Measurements from ENCODE around the gene PIAS1. TPM values are rescaled to one million over a fixed set of nuclear protein-coding genes. Genes with fewer than 3 reads are reported as not detected.

The PIAS1 gene
- total RNA-seq, 4 donors from 2014 or later: 91.6 to 202 (median 111) TPM

- intact Hi-C loops (cut with DNase I): no loop called here
- Histone ChIP-seq H3K27me3 (no peaks in the 10 kb centered on the region), H3K27ac (no peak overlapping the region), H3K4me1 (peaks cover 7 to 12% of the 10 kb centered on the region in 2 donors), H3K4me3 (replicated peaks in 1 of 3) (no peak overlapping the region), H3K9me3 (no peaks in the 10 kb centered on the region), H3K36me3 (no peaks in the 10 kb centered on the region)
- 76 to 95% methylated on average over 3 of the region's 3 CpGs for WGBS, 2 donors
- no peak for DNase-seq
- TF ChIP-seq POLR2A (IDR thresholded peaks at IDR 0.05) (no peak), CTCF (IDR thresholded peaks at IDR 0.05) (no peak)
These were observed 33.4 kb upstream of the PIAS1 start for GRCh38 chr15:68020685-68021084.

- TF ChIP-seq POLR2A (IDR thresholded peaks at IDR 0.05): no peak
- TF ChIP-seq CTCF (IDR thresholded peaks at IDR 0.05): no peak
- WGBS, 2 donors: 77 to 78% methylated on average over 5 of the region's 5 CpGs
- H3K27ac ChIP-seq: no peak overlapping the region
- H3K36me3 ChIP-seq: no peaks in the 10 kb centered on the region
- intact Hi-C loops (cut with DNase I): no loop called here
- H3K4me1 ChIP-seq: peaks cover 10 to 20% of the 10 kb centered on the region in 2 donors
- H3K4me3 ChIP-seq (replicated peaks in 1 of 3): no peak overlapping the region
- H3K27me3 ChIP-seq: no peaks in the 10 kb centered on the region
- DNase-seq: peak; percentile 7 to 16
- H3K9me3 ChIP-seq: no peaks in the 10 kb centered on the region
These were observed 32.1 kb upstream of the PIAS1 start for GRCh38 chr15:68022061-68022460.

GRCh38 chr15:68023307-68024101, 30.6 kb upstream of the PIAS1 start:
- peaks cover 10 to 20% of the 10 kb centered on the region in 2 donors for H3K4me1 ChIP-seq
- DNase-seq: no peak
- intact Hi-C loops (cut with DNase I): no loop called here
- H3K27me3 ChIP-seq: no peaks in the 10 kb centered on the region
- H3K4me3 ChIP-seq (replicated peaks in 1 of 3): no peak overlapping the region
- no peaks in the 10 kb centered on the region for H3K36me3 ChIP-seq
- TF ChIP-seq CTCF (IDR thresholded peaks at IDR 0.05) (no peak), POLR2A (IDR thresholded peaks at IDR 0.05) (no peak)
- WGBS, 2 donors: 83 to 84% methylated on average over 8 of the region's 8 CpGs
- no peak overlapping the region for H3K27ac ChIP-seq
- no peaks in the 10 kb centered on the region for H3K9me3 ChIP-seq

GRCh38 chr15:68025835-68026424, 28.2 kb upstream of the PIAS1 start:
- H3K36me3 ChIP-seq: no peaks in the 10 kb centered on the region
- peak overlapping the region; percentile 9 to 82 (median 59) for H3K27ac ChIP-seq
- DNase-seq: peak; percentile 18 to 27
- 60 to 62% methylated on average over 6 of the region's 6 CpGs for WGBS, 2 donors
- TF ChIP-seq POLR2A (IDR thresholded peaks at IDR 0.05): no peak
- TF ChIP-seq CTCF (IDR thresholded peaks at IDR 0.05): no peak
- H3K4me3 ChIP-seq (replicated peaks in 1 of 3): no peak overlapping the region
- peaks cover 10 to 20% of the 10 kb centered on the region in 2 donors for H3K4me1 ChIP-seq
- H3K9me3 ChIP-seq: no peaks in the 10 kb centered on the region
- no peaks in the 10 kb centered on the region for H3K27me3 ChIP-seq
- intact Hi-C loops (cut with DNase I): no loop called here

- H3K27ac ChIP-seq: no peak overlapping the region
- no peak for TF ChIP-seq CTCF (IDR thresholded peaks at IDR 0.05)
- TF ChIP-seq POLR2A (IDR thresholded peaks at IDR 0.05): no peak
- H3K36me3 ChIP-seq: no peaks in the 10 kb centered on the region
- H3K27me3 ChIP-seq: no peaks in the 10 kb centered on the region
- peaks cover 10 to 16% of the 10 kb centered on the region in 2 donors for H3K4me1 ChIP-seq
- H3K4me3 ChIP-seq (replicated peaks in 1 of 3): no peak overlapping the region
- no peaks in the 10 kb centered on the region for H3K9me3 ChIP-seq
- 86 to 87% methylated on average over 9 of the region's 9 CpGs for WGBS, 2 donors
- intact Hi-C loops (cut with DNase I): no loop called here
- DNase-seq: no peak
These were observed 26.7 kb upstream of the PIAS1 start for GRCh38 chr15:68027388-68027787.
